Fibroblast of pulmonary artery (primary cell): Measurements from ENCODE around the gene DCBLD2.

Source experiments
- DNase-seq: peaks from one replicate; pipeline ENCODE4 v3.0.0-alpha.2; 2010; ENCODE audit warnings: low read depth
- H3K4me3 ChIP-seq: replicated peaks from 2 replicates; pipeline ENCODE4 v1.5.1; 2011; ENCODE audit warnings: low read depth, mild to moderate bottlenecking, control low read depth, low read length, moderate library complexity
- TF ChIP-seq, protein P1 (sequence below): IDR thresholded peaks from 2 replicates; pipeline ENCODE4 v1.5.1; 2011; ENCODE audit warnings: mild to moderate bottlenecking, control low read depth, low read length, inconsistent platforms; ENCODE audit errors: missing control alignments

Gene DCBLD2

DNA sequence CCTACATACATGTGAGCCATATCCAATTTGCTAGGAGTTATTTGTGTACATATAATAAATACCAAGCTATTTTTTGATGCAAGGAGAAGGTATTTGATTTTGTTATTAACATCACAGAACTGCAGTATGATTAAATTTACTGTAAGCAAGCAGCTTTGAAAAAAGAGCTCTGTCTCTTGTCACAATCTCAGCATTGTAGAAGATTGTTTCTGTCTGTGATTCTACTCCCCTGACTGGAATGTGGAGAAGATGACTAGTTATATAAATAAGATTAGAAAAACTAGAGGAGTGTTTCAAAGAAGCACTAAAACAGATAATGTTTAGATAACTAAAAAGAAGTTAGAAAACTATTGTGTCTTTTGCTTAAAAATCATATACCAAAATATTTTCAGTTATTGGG, 17.1 kb upstream of the DCBLD2 start:
- TF ChIP-seq, protein P1, sequence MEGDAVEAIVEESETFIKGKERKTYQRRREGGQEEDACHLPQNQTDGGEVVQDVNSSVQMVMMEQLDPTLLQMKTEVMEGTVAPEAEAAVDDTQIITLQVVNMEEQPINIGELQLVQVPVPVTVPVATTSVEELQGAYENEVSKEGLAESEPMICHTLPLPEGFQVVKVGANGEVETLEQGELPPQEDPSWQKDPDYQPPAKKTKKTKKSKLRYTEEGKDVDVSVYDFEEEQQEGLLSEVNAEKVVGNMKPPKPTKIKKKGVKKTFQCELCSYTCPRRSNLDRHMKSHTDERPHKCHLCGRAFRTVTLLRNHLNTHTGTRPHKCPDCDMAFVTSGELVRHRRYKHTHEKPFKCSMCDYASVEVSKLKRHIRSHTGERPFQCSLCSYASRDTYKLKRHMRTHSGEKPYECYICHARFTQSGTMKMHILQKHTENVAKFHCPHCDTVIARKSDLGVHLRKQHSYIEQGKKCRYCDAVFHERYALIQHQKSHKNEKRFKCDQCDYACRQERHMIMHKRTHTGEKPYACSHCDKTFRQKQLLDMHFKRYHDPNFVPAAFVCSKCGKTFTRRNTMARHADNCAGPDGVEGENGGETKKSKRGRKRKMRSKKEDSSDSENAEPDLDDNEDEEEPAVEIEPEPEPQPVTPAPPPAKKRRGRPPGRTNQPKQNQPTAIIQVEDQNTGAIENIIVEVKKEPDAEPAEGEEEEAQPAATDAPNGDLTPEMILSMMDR, result no peak
- no peak for DNase-seq
- H3K4me3 ChIP-seq, result no peak overlapping the region

DNA sequence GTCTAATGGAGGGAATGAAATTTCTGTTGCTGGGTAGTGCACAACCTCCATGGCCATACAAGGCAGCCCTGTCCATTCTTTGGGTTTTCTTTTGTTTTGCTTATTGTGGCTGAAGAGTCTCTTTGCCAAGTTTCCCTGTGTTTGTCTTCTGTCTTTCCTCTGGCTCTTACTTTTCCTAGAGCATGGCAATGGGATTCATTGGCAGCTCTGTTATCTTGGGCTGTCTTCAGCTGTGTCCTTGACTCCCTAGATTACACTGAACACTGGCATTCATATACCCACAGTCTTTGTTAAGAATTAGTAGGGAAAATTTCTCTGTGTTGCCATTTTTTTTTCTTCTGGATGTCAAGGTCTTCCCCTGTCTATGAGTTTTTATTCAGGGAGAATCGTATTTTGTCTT, 16.1 kb upstream of the DCBLD2 start:
- TF ChIP-seq, protein P1, result no peak
- H3K4me3 ChIP-seq, result no peak overlapping the region
- DNase-seq, result peak; percentile 45

DNA sequence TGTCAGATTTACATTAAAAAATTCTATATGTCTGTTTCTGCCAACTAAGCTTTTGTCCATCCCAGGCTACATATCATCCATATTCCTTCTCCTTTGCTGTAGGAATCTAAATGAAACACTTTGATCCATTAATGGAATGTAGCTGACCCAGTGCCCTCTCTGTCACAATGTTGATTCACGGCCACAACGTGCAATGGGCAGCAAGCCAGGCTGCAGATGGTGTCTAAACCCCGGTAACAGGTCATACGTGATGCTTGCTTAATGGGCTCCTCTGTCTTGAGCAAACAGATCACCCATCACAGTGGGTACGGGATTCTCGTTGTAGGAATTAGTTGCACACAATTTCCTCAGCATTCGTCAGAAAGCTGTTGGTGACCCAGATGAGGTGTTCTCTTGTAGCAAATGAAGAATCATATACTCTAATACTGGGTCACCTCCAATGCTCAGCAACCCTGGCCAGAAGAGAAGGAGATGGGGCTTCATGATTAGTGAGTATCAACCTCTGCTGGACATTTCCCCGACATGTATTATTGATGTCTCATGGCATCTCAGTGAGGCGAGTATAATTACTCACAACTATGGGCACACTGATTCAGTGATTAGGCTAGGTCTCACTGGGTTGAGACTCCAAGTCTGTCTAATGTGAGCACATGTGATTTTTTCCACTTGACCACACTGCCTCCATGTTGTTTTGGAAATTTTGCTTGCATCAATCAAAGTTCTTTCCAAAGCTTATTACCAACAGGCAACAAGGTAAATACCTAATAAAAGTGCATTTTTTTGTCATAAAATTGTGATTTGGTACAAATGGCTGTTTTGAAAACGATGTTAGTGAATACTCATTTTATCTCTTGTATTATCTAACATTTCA, 12.9 kb upstream of the DCBLD2 start:
- TF ChIP-seq, protein P1, result no peak
- no peak for DNase-seq

DNA sequence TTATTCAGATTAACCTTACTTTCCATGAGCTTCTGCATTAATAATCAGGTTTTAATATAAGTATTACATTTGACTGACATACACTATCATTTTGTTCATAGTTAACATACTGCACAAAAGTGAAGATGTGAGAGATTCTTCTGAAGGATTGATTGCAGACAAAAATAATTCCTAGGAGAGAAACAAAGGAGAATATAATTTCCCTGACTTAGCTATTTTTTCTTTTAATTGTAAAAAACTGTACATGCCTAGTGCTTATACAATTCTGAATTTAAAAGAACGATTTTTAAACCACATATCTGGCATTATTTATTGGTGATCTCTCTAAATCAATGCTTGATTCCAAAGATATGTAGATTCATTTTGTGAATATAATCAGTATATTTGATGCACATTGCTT, 11.0 kb upstream of the DCBLD2 start:
- TF ChIP-seq, protein P1, result no peak
- no peak for DNase-seq
- H3K4me3 ChIP-seq, result no peak overlapping the region

More for the DNA sequence above, 12.9 kb upstream of the DCBLD2 start:
- H3K4me3 ChIP-seq, result no peak overlapping the region

DNA sequence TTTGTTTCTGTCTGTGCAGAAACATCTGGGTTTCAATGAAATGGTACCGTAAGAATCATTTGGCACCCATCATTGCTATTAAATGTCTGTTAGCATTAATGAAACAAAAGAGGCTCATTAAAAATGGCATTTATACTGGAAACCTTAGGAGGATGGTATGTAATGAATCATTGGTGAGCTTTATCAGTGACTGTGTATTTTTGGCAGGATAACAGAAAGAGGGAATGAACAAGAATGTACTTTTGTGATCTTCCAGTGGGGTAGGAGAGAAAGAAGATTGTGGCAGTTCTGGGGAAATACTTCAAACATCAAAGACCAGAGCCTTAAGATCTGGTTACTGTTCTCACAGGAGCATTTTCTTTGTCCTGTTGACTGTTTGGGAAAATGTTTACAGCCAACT, 4.7 kb upstream of the DCBLD2 start:
- TF ChIP-seq, protein P1, result no peak
- peak; percentile 91 for DNase-seq
- peak overlapping the region; percentile 9 for H3K4me3 ChIP-seq

DNA sequence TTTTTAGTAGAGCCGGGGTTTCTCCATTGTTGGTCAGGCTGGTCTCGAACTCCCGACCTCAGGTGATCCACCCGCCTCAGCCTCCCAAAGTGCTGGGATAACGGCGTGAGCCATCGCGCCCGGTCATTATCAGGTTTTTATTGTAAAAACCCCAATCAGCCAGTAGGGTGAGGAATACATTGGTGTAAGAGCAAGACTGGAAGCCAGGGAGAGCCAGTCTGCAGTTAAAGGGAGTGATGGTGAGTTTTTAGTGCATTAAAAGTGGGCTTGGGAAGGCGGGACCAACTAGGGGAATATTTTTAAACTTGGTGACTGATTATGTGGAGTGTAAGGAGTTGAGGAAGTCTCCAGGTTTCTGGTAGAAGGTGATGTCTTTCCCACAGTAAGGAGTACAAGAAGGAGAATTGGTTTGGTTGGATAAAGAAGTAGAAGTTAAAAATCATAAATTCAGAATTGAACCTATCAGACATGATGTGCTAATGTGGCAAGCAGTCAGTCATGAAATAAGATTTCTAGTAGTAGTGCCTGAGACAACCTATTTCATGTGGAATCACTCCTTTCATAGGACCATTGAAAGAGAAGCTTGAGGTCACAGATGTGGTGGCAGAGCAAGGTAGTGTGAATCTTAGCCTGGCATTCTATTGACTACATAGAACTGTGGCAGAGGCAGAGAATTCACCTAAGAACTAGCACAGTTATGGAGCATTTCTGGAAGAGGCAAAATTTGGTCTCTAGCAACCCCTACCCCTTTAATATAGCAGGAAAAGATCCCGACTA, 2.4 kb upstream of the DCBLD2 start:
- H3K4me3 ChIP-seq, result no peak overlapping the region
- TF ChIP-seq, protein P1, result no peak
- DNase-seq, result no peak
